ENCODE results near the gene UBP1.
A peak's percentile ranks its signal among the peaks of the same experiment; 100 is the strongest.
"Not testable (repeated sequence)": the region's sequence is repeated elsewhere in the genome, so short reads cannot be mapped to it uniquely, and the experiment has no call there.

Gene UBP1

GRCh38 chr3:33363113-33363800 lies 76.9 kb downstream of the UBP1 start:
- no peaks in the 10 kb centered on the region for H3K27me3 ChIP-seq (ENCODE audit: low read depth, low read length)
- no peaks in the 10 kb centered on the region for H3K9me3 ChIP-seq (ENCODE audit: control insufficient read depth in 1 of 2, low read length in 2 of 2)
- H3K4me3 ChIP-seq (ENCODE audit: low read depth in 1 of 2, low read length in 2 of 2), result no peak overlapping the region
- no peak overlapping the region for H3K27ac ChIP-seq (ENCODE audit: low read length)
- peaks cover 0 to 11% of the 10 kb centered on the region in 2 donors for H3K36me3 ChIP-seq (ENCODE audit: control insufficient read depth in 1 of 2, insufficient read depth in 2 of 2, low read length in 2 of 2)
- H3K4me1 ChIP-seq (ENCODE audit: control insufficient read depth in 1 of 2, insufficient read depth in 2 of 2, low read length in 2 of 2), result no peaks in the 10 kb centered on the region

- Histone ChIP-seq H3K4me3 (ENCODE audit: low read depth in 1 of 2, low read length in 2 of 2) (no peak overlapping the region), H3K36me3 (ENCODE audit: control insufficient read depth in 1 of 2, insufficient read depth in 2 of 2, low read length in 2 of 2) (peaks cover 0 to 11% of the 10 kb centered on the region in 2 donors), H3K27ac (ENCODE audit: low read length) (no peak overlapping the region), H3K9me3 (ENCODE audit: control insufficient read depth in 1 of 2, low read length in 2 of 2) (no peaks in the 10 kb centered on the region), H3K27me3 (ENCODE audit: low read depth, low read length) (no peaks in the 10 kb centered on the region), H3K4me1 (ENCODE audit: control insufficient read depth in 1 of 2, insufficient read depth in 2 of 2, low read length in 2 of 2) (no peaks in the 10 kb centered on the region)
Observed at GRCh38 chr3:33360136-33360825, 79.9 kb downstream of the UBP1 start.

- Histone ChIP-seq H3K27me3 (ENCODE audit: low read depth, low read length) (no peaks in the 10 kb centered on the region), H3K9me3 (ENCODE audit: control insufficient read depth in 1 of 2, low read length in 2 of 2) (no peaks in the 10 kb centered on the region), H3K4me3 (ENCODE audit: low read depth in 1 of 2, low read length in 2 of 2) (no peak overlapping the region), H3K36me3 (ENCODE audit: control insufficient read depth in 1 of 2, insufficient read depth in 2 of 2, low read length in 2 of 2) (peaks cover 0 to 4% of the 10 kb centered on the region in 2 donors), H3K4me1 (ENCODE audit: control insufficient read depth in 1 of 2, insufficient read depth in 2 of 2, low read length in 2 of 2) (no peaks in the 10 kb centered on the region), H3K27ac (ENCODE audit: low read length) (no peak overlapping the region)
Observed at GRCh38 chr3:33358172-33358781, 81.9 kb downstream of the UBP1 start.

- H3K27me3 ChIP-seq (ENCODE audit: low read depth, low read length), result no peaks in the 10 kb centered on the region
- no peaks in the 10 kb centered on the region for H3K4me1 ChIP-seq (ENCODE audit: control insufficient read depth in 1 of 2, insufficient read depth in 2 of 2, low read length in 2 of 2)
- peak overlapping the region in 1 of 2 donors; percentile 21 for H3K4me3 ChIP-seq (ENCODE audit: low read depth in 1 of 2, low read length in 2 of 2)
- peaks cover 0 to 4% of the 10 kb centered on the region in 2 donors for H3K36me3 ChIP-seq (ENCODE audit: control insufficient read depth in 1 of 2, insufficient read depth in 2 of 2, low read length in 2 of 2)
- H3K27ac ChIP-seq (ENCODE audit: low read length), result no peak overlapping the region
- no peaks in the 10 kb centered on the region for H3K9me3 ChIP-seq (ENCODE audit: control insufficient read depth in 1 of 2, low read length in 2 of 2)
Observed at GRCh38 chr3:33355611-33356010, 84.6 kb downstream of the UBP1 start.

- H3K9me3 ChIP-seq (ENCODE audit: control insufficient read depth in 1 of 2, low read length in 2 of 2), result peaks cover 0 to 3% of the 10 kb centered on the region in 2 donors
- H3K36me3 ChIP-seq (ENCODE audit: control insufficient read depth in 1 of 2, insufficient read depth in 2 of 2, low read length in 2 of 2), result no peaks in the 10 kb centered on the region
- H3K4me1 ChIP-seq (ENCODE audit: control insufficient read depth in 1 of 2, insufficient read depth in 2 of 2, low read length in 2 of 2), result no peaks in the 10 kb centered on the region
- no peaks in the 10 kb centered on the region for H3K27me3 ChIP-seq (ENCODE audit: low read depth, low read length)
- no peak overlapping the region for H3K27ac ChIP-seq (ENCODE audit: low read length)
- H3K4me3 ChIP-seq (ENCODE audit: low read depth in 1 of 2, low read length in 2 of 2), result no peak overlapping the region
Observed at GRCh38 chr3:33339758-33340157, 100.4 kb downstream of the UBP1 start.

GRCh38 chr3:33338936-33339465 lies 101.2 kb downstream of the UBP1 start:
- not testable (repeated sequence) for H3K4me1 ChIP-seq (ENCODE audit: control insufficient read depth in 1 of 2, insufficient read depth in 2 of 2, low read length in 2 of 2); H3K27ac ChIP-seq (ENCODE audit: low read length); H3K27me3 ChIP-seq (ENCODE audit: low read depth, low read length); H3K9me3 ChIP-seq (ENCODE audit: control insufficient read depth in 1 of 2, low read length in 2 of 2); H3K36me3 ChIP-seq (ENCODE audit: control insufficient read depth in 1 of 2, insufficient read depth in 2 of 2, low read length in 2 of 2); H3K4me3 ChIP-seq (ENCODE audit: low read depth in 1 of 2, low read length in 2 of 2)

Measured in muscle layer of duodenum (tissue), 2 donors.